OCI-LY3 (cell line): ENCODE data around the gene EFNA5.

Experiments used
- CTCF ChIP-seq: fragments of 200-600, 300-600 bp; sonication (generic); IDR thresholded peaks from 2 replicates; pipeline ENCODE4 v1.5.1; 2014; ENCODE audit warnings: antibody characterized with exemption, low read length, low read depth
- EZH2phosphoT487 ChIP-seq: fragments of 200-600 bp; shearing (Covaris generic); IDR thresholded peaks from 2 replicates; pipeline ENCODE4 v1.6.1; 2018; ENCODE audit warnings: antibody characterized with exemption, mixed run types, low read depth

GRCh38 chr5:107590686-107591085, 80.1 kb downstream of the EFNA5 start:
- TF ChIP-seq CTCF (no peak), EZH2phosphoT487 (no peak)
